ENCODE results near the gene IGFBP4.

- TF ChIP-seq CTCF (IDR thresholded peaks at IDR 0.05) (no peak), EZH2 (IDR thresholded peaks at IDR 0.05; ENCODE audit: borderline replicate concordance, insufficient read depth, low read depth, low read length, poor library complexity, severe bottlenecking) (no peak)
These were observed 9.7 kb downstream of the IGFBP4 start for GRCh38 chr17:40452921-40453378.
